Large intestine (tissue), 3 donors: ENCODE measurements around the gene ASB14. TPM values are rescaled to one million over a fixed set of nuclear protein-coding genes. Genes with fewer than 3 reads are reported as not detected.
A peak's percentile ranks its signal among the peaks of the same experiment; 100 is the strongest.

Experiments used
- DNase-seq, 2 donors: peaks; one replicate each; pipeline versions ENCODE4 v3.0.0 to v3.0.0-alpha.2; 2013
- H3K27ac ChIP-seq: one replicate; pipeline ENCODE4 v1.5.1; 2013; ENCODE audit warnings: low read length
- H3K27me3 ChIP-seq: 2 replicates; pipeline ENCODE4 v1.6.1; 2013; ENCODE audit warnings: low read length; ENCODE audit not compliant: control insufficient read depth, insufficient read depth
- H3K36me3 ChIP-seq: 2 replicates; pipeline ENCODE4 v1.6.1; 2013; ENCODE audit warnings: low read length; ENCODE audit not compliant: control insufficient read depth, insufficient read depth
- H3K4me1 ChIP-seq: one replicate; pipeline ENCODE4 v1.6.1; 2013; ENCODE audit warnings: low read length; ENCODE audit not compliant: control insufficient read depth, insufficient read depth
- H3K4me3 ChIP-seq: one replicate; pipeline ENCODE4 v1.5.1; 2013; ENCODE audit warnings: low read length
- H3K9me3 ChIP-seq: one replicate; pipeline ENCODE4 v1.6.1; 2013; ENCODE audit warnings: mild to moderate bottlenecking, low read depth, low read length, moderate library complexity; ENCODE audit not compliant: control insufficient read depth
- WGBS: methylation state at CpG from one replicate; pipeline ENCODE4 v1.1.5; 2013; ENCODE audit warnings: low lambda C conversion rate; ENCODE audit not compliant: insufficient coverage; 5-methylcytosine and 5-hydroxymethylcytosine counted together
- polyA plus RNA-seq: library from polyadenylated mRNA; unstranded; fragments of 120-200 nt; gene quantifications from one replicate; pipeline ENCODE4 v1.2.1, GENCODE V29; 2013

ASB14 gene
- polyA plus RNA-seq, 1 donor: 0.78 TPM

DNA sequence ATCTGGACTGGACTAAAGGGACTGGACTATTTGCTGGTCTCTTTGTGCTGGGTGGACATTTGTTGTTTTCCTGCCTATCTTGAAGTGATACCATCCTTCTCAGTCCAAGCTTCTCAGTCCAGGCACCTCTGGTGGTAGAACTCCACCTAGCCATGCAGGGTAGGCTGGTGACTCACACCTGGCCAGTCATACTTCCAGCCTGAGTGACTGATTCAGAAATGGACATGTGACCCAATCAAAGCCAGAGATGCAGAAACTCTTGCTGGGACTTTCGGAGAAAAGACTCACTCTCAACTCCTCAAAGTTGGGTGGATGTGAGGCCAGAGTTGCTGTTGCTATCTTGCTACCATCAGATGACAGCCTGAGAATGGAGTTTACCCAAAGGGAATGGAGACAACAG, 5.6 kb upstream of the ASB14 start:
- no peaks in the 10 kb centered on the region for H3K27me3 ChIP-seq
- no peaks in the 10 kb centered on the region for H3K36me3 ChIP-seq
- no CpG with 5 or more reads among the region's 1 CpG for WGBS
- DNase-seq: no peak
- no peaks in the 10 kb centered on the region for H3K4me1 ChIP-seq
- H3K9me3 ChIP-seq: no peaks in the 10 kb centered on the region
- no peak overlapping the region for H3K27ac ChIP-seq
- no peak overlapping the region for H3K4me3 ChIP-seq

- DNase-seq: no peak
- H3K9me3 ChIP-seq: no peaks in the 10 kb centered on the region
- H3K36me3 ChIP-seq: no peaks in the 10 kb centered on the region
- no peak overlapping the region for H3K4me3 ChIP-seq
- H3K27me3 ChIP-seq: no peaks in the 10 kb centered on the region
- no peaks in the 10 kb centered on the region for H3K4me1 ChIP-seq
- WGBS: no CpG with 5 or more reads among the region's 4 CpGs
- H3K27ac ChIP-seq: no peak overlapping the region
Observed at GRCh38 chr3:57292897-57293526, 527 bp upstream of the ASB14 start.

GRCh38 chr3:57288403-57288802, 4.1 kb downstream of the ASB14 start:
- no CpG with 5 or more reads among the region's 9 CpGs for WGBS
- H3K27me3 ChIP-seq: no peaks in the 10 kb centered on the region
- no peak overlapping the region for H3K4me3 ChIP-seq
- H3K27ac ChIP-seq: no peak overlapping the region
- H3K9me3 ChIP-seq: no peaks in the 10 kb centered on the region
- no peaks in the 10 kb centered on the region for H3K36me3 ChIP-seq
- H3K4me1 ChIP-seq: no peaks in the 10 kb centered on the region
- DNase-seq: no peak

DNA sequence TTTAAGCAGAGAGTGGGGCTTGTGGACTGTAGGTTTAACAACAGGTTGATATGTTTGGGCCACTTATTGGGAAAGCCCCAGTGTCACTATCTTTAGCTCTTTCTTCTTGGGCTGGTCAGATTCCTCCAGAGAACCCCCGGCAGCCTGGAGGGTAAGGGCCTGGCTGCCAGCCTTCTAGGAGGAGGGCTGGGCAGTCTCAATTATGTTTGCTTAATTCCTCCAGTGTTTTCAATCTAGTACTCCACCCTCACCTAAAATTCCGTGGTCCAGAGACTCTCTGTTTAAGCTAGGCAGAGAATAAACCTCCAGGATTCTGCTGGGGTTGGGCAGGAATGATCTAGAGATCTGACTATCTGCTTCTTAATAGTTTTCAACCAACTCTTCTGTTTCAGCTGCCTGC, 5.3 kb downstream of the ASB14 start:
- H3K36me3 ChIP-seq: no peaks in the 10 kb centered on the region
- no CpG with 5 or more reads among the region's 2 CpGs for WGBS
- no peaks in the 10 kb centered on the region for H3K9me3 ChIP-seq
- no peak overlapping the region for H3K27ac ChIP-seq
- no peaks in the 10 kb centered on the region for H3K4me1 ChIP-seq
- H3K4me3 ChIP-seq: no peak overlapping the region
- peaks cover 3% of the 10 kb centered on the region for H3K27me3 ChIP-seq
- DNase-seq: no peak

DNA sequence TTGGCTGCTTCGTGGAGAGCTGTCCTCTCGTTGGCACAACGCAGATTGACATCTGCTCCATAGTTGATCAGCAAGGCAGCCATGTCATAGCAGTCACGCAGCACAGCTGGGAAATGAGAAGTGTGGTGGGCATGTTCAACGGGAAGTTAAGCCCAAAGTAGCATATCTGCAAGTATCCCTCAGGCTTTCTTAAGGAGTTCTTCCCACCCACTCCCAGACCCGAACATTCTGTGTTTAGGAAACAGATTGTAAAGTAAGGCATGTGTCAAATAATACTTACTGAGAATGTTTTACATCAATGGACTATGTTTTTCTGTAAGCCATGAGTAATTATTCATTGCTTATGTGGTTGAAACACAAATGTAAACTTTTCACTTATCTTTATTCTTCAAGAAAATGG, 9.2 kb downstream of the ASB14 start:
- Histone ChIP-seq H3K27ac (no peak overlapping the region), H3K4me3 (no peak overlapping the region), H3K27me3 (peaks cover 3% of the 10 kb centered on the region), H3K36me3 (no peaks in the 10 kb centered on the region), H3K4me1 (no peaks in the 10 kb centered on the region), H3K9me3 (no peaks in the 10 kb centered on the region)
- no CpG with 5 or more reads among the region's 6 CpGs for WGBS
- DNase-seq: no peak

- Histone ChIP-seq H3K27me3 (peaks cover 3% of the 10 kb centered on the region), H3K4me1 (no peaks in the 10 kb centered on the region), H3K9me3 (no peaks in the 10 kb centered on the region), H3K4me3 (no peak overlapping the region), H3K36me3 (no peaks in the 10 kb centered on the region), H3K27ac (no peak overlapping the region)
- no peak for DNase-seq
- whole genome bisulfite sequencing: 78% methylated on average over 1 of the region's 1 CpG
Observed at GRCh38 chr3:57281715-57282114, 10.8 kb downstream of the ASB14 start.

- no CpG with 5 or more reads among the region's 5 CpGs for WGBS
- Histone ChIP-seq H3K4me1 (no peaks in the 10 kb centered on the region), H3K9me3 (no peaks in the 10 kb centered on the region), H3K36me3 (no peaks in the 10 kb centered on the region), H3K4me3 (no peak overlapping the region), H3K27me3 (peaks cover 3% of the 10 kb centered on the region), H3K27ac (no peak overlapping the region)
- DNase-seq: no peak
Observed at GRCh38 chr3:57279685-57280084, 12.8 kb downstream of the ASB14 start.

DNA sequence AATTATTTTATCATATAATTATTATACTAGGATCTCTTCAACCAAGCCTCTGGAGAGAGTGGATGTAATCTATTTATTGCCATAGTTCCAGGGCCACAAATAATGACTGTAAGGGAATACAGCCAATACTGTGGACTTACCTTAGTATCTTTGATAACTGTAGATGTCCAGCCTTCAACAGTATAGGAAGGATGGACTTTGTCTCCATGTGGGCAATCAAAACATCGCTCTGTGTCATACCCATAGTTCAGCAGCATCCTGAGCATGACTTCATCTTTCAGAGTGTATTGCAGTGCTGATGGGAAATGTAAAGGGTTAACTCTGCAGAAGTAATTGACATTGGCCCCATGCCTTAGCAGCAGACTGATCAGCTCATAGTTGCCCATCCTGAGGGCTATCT, 14.2 kb downstream of the ASB14 start:
- DNase-seq: peak in 1 of 2 donors; percentile 24
- no CpG with 5 or more reads among the region's 1 CpG for WGBS
- H3K27ac ChIP-seq: no peak overlapping the region
- no peaks in the 10 kb centered on the region for H3K36me3 ChIP-seq
- no peaks in the 10 kb centered on the region for H3K4me1 ChIP-seq
- peaks cover 2% of the 10 kb centered on the region for H3K27me3 ChIP-seq
- no peaks in the 10 kb centered on the region for H3K9me3 ChIP-seq
- no peak overlapping the region for H3K4me3 ChIP-seq

DNA sequence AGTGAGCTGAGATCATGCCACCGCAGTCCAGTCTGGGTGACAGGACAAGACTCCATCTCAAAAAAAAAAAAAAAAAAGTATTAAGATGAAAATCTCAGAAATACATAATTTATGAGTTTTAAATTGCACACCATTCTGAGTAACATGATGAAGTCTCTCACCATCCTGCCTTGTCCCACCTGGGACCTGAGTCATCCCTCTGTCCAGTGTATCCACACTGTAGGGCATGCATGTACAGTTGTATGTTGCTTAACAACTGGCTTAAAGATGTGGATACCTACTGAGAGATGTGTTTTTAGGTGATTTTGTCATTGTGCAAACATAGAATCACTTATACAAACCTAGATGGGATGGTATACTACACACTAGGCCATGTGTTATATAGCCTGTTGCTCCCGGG, 17.1 kb downstream of the ASB14 start:
- DNase-seq: no peak
- no peaks in the 10 kb centered on the region for H3K4me1 ChIP-seq
- no CpG with 5 or more reads among the region's 2 CpGs for WGBS

GRCh38 chr3:57274845-57275244, 17.6 kb downstream of the ASB14 start:
- Histone ChIP-seq H3K27ac (no peak overlapping the region), H3K4me3 (no peak overlapping the region), H3K27me3 (no peaks in the 10 kb centered on the region), H3K9me3 (no peaks in the 10 kb centered on the region), H3K36me3 (peaks cover 10% of the 10 kb centered on the region), H3K4me1 (no peaks in the 10 kb centered on the region)
- DNase-seq: no peak
- no CpG with 5 or more reads among the region's 6 CpGs for WGBS

More for the DNA sequence above, 17.1 kb downstream of the ASB14 start:
- no peaks in the 10 kb centered on the region for H3K9me3 ChIP-seq
- no peak overlapping the region for H3K4me3 ChIP-seq
- no peak overlapping the region for H3K27ac ChIP-seq
- H3K27me3 ChIP-seq: no peaks in the 10 kb centered on the region
- peaks cover 7% of the 10 kb centered on the region for H3K36me3 ChIP-seq

GRCh38 chr3:57268416-57268815, 24.1 kb downstream of the ASB14 start:
- DNase-seq: no peak
- Histone ChIP-seq H3K4me3 (no peak overlapping the region), H3K36me3 (peaks cover 42% of the 10 kb centered on the region), H3K27ac (no peak overlapping the region), H3K4me1 (no peaks in the 10 kb centered on the region), H3K9me3 (no peaks in the 10 kb centered on the region), H3K27me3 (no peaks in the 10 kb centered on the region)
- no CpG with 5 or more reads among the region's 1 CpG for WGBS
